A673 (cell line): ENCODE data around the gene PCBP3. TPM values are rescaled to one million over a fixed set of nuclear protein-coding genes. Genes with fewer than 3 reads are reported as not detected.

Experiments
- BruUV-seq: library from RNA; stranded (reverse); fragments of 400-500 nt; replicated peaks from 2 replicates; lab custom pipeline; 2021; lab: Mats Ljungman, UMichigan
- CTCF ChIA-PET: fragments of 300-600 bp; sonication (Branson Sonifier 250); formaldehyde crosslinking; loops from one replicate; lab custom pipeline; 2022; ENCODE audit warnings: antibody characterized with exemption; lab: Charles Lee
- POLR2A ChIA-PET: fragments of 300-600 bp; sonication (Branson Sonifier 250); formaldehyde crosslinking; loops from one replicate; lab custom pipeline; 2022; ENCODE audit warnings: antibody characterized with exemption; ENCODE audit not compliant: low non-redundant PET; lab: Charles Lee
- DNase-seq: peaks from one replicate; pipeline ENCODE4 v3.0.0-alpha.2; 2015; ENCODE audit warnings: low spot score
- H3K27ac ChIP-seq: fragments of 200-600 bp; sonication (generic); 2 replicates; pipeline ENCODE4 v1.5.1; 2016; ENCODE audit warnings: mixed run types, low read depth, mild to moderate bottlenecking, mixed read lengths, antibody characterized with exemption, low read length; ENCODE audit not compliant: poor library complexity, severe bottlenecking
- H3K27me3 ChIP-seq: fragments of 200-600 bp; sonication (generic); replicated peaks from 2 replicates; pipeline ENCODE4 v1.6.1; 2017; ENCODE audit warnings: mixed run types, low read depth, mild to moderate bottlenecking, mixed read lengths, antibody characterized with exemption, low read length; ENCODE audit not compliant: insufficient read depth, poor library complexity
- H3K36me3 ChIP-seq: fragments of 200-600 bp; sonication (generic); 2 replicates; pipeline ENCODE4 v1.6.1; 2016; ENCODE audit warnings: mixed run types, mild to moderate bottlenecking, mixed read lengths, antibody characterized with exemption, low read length; ENCODE audit not compliant: insufficient read depth, poor library complexity, severe bottlenecking
- H3K4me1 ChIP-seq: fragments of 200-600 bp; sonication (generic); 2 replicates; pipeline ENCODE4 v1.6.1; 2017; ENCODE audit warnings: mixed run types, mild to moderate bottlenecking, mixed read lengths, antibody characterized with exemption, low read length; ENCODE audit not compliant: insufficient read depth, poor library complexity, severe bottlenecking
- H3K4me3 ChIP-seq: fragments of 200-600 bp; sonication (generic); 2 replicates; pipeline ENCODE4 v1.5.1; 2016; ENCODE audit warnings: low read depth, mixed run types, mild to moderate bottlenecking, mixed read lengths, low read length; ENCODE audit not compliant: poor library complexity, severe bottlenecking
- H3K9me3 ChIP-seq: fragments of 200-600 bp; sonication (generic); 2 replicates; pipeline ENCODE4 v1.6.1; 2016; ENCODE audit warnings: mixed run types, low read depth, mild to moderate bottlenecking, mixed read lengths, antibody characterized with exemption, low read length; ENCODE audit not compliant: poor library complexity, severe bottlenecking
- CTCF ChIP-seq: fragments of 300-800, 200-600 bp; sonication (generic); conservative IDR thresholded peaks from 2 replicates; pipeline ENCODE4 v1.5.1; 2017; ENCODE audit warnings: low read depth, mild to moderate bottlenecking, antibody characterized with exemption, low read length, moderate library complexity, mixed read lengths
- EZH2 ChIP-seq: fragments of 200-600 bp; sonication (generic); IDR thresholded peaks from 2 replicates; pipeline ENCODE4 v1.6.1; 2017; ENCODE audit warnings: borderline replicate concordance, low read depth, mild to moderate bottlenecking, mixed read lengths, antibody characterized with exemption, low read length; ENCODE audit not compliant: poor library complexity, severe bottlenecking
- intact Hi-C: fragments of 100-400 bp; cut with micrococcal nuclease; formaldehyde crosslinking; loops from one replicate; pipeline ENCODE4 v1.10.0; 2022; ENCODE audit not compliant: unreplicated experiment
- total RNA-seq: library from RNA; stranded (reverse); gene quantifications from 2 replicates; pipeline ENCODE4 v1.2.3, GENCODE V29; 2021

The PCBP3 gene
- total RNA-seq, 1 experiment from 2014 or later = 25.6 TPM

DNA sequence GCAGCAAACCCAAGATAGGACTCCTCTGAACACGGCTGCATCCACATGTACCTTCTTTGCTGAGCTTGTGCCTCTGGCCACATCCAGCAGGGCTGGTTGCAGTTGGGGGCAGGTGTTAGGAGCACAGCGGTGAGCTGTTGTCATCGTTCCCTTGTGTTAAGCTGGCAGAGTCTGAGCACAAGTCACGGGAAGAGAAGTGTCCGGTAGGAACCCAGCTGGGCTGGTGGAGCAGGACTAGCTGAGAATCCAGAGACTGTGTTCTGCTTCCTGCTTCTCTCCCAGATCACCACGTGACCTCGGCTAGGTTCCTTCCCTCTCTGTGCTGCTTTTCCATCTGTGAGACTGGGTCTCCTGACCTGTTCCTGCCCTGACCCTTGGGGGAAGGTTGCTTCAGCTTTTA is 105.1 kb downstream of the PCBP3 start:
- ChIA-PET POLR2A (no interaction called here), CTCF (no interaction called here)
- H3K27me3 ChIP-seq = no peaks in the 10 kb centered on the region
- no peak overlapping the region for H3K4me3 ChIP-seq
- no peak for DNase-seq
- H3K4me1 ChIP-seq = peaks cover 31% of the 10 kb centered on the region
- H3K36me3 ChIP-seq = no peaks in the 10 kb centered on the region
- intact Hi-C loops = no loop called here
- TF ChIP-seq EZH2 = no peak
- no peak for TF ChIP-seq CTCF
- no TSS peak for BruUV-seq
- H3K9me3 ChIP-seq = no peaks in the 10 kb centered on the region
- peak overlapping the region; percentile 73 for H3K27ac ChIP-seq

GRCh38 chr21:45749974-45750373 is 106.4 kb downstream of the PCBP3 start:
- no peak for DNase-seq
- H3K9me3 ChIP-seq = peaks cover 6% of the 10 kb centered on the region
- intact Hi-C loops = no loop called here
- H3K4me1 ChIP-seq = peaks cover 31% of the 10 kb centered on the region
- H3K36me3 ChIP-seq = peaks cover 3% of the 10 kb centered on the region
- H3K4me3 ChIP-seq = no peak overlapping the region
- H3K27ac ChIP-seq = no peak overlapping the region
- BruUV-seq = no TSS peak
- no peak for TF ChIP-seq EZH2
- TF ChIP-seq CTCF = no peak
- POLR2A ChIA-PET = no interaction called here
- CTCF ChIA-PET = no interaction called here
- no peaks in the 10 kb centered on the region for H3K27me3 ChIP-seq

- TF ChIP-seq CTCF (no peak), EZH2 (no peak)
- Histone ChIP-seq H3K27ac (no peak overlapping the region), H3K4me3 (no peak overlapping the region), H3K4me1 (peaks cover 31% of the 10 kb centered on the region), H3K9me3 (peaks cover 15% of the 10 kb centered on the region), H3K36me3 (peaks cover 3% of the 10 kb centered on the region), H3K27me3 (no peaks in the 10 kb centered on the region)
- BruUV-seq = no TSS peak
- POLR2A ChIA-PET = no interaction called here
- CTCF ChIA-PET = no interaction called here
- intact Hi-C loops = no loop called here
- no peak for DNase-seq
These were observed 107.4 kb downstream of the PCBP3 start for GRCh38 chr21:45750936-45751335.
